ENCODE measurements around the gene CCDC92.
A peak's percentile ranks its signal among the peaks of the same experiment; 100 is the strongest.

The CCDC92 gene

GRCh38 chr12:123976227-123976826, 3.7 kb upstream of the CCDC92 start:
- DNase-seq (ENCODE audit: low read depth) = no peak

DNA sequence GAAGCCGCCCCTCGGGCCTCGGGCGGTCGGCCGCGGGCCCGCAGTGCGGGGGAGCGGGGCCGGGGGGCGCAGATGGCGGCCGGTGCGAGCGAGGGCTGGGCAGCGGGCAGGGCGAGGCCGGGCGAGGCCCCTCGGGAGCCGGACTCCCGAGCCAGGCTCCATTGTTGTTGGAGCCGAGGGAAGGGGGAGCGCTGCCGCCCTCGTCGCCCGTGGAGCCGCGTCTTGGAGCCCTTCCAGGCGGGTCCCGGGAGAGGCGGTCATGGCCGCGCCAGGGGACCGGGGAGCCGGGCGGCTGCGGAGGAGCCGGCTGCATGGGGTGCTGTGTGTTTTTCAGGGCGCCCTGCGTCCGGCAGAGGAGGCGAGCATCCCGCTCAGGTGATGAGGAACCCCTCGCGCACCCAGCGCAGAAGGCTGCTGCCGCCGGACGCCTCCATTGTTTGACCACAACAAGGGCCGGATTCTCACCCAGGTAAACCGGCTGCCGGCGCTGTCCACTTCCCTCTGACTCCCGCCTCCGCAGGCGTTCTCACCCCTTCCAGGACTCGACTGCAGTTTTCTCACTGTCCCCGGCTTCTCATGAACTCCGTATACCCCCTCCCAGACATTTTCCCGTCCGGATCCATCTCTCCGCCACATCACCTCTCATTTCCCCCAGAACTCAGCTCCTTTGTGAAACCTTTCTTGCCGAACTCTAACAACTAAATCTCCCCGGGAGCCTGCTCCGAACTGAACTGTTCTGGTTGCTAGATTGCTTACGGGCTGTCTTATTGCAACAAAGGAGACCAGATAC, 1.1 kb upstream of the CCDC92 start:
- DNase-seq (ENCODE audit: low read depth) = peak; percentile 6

DNA sequence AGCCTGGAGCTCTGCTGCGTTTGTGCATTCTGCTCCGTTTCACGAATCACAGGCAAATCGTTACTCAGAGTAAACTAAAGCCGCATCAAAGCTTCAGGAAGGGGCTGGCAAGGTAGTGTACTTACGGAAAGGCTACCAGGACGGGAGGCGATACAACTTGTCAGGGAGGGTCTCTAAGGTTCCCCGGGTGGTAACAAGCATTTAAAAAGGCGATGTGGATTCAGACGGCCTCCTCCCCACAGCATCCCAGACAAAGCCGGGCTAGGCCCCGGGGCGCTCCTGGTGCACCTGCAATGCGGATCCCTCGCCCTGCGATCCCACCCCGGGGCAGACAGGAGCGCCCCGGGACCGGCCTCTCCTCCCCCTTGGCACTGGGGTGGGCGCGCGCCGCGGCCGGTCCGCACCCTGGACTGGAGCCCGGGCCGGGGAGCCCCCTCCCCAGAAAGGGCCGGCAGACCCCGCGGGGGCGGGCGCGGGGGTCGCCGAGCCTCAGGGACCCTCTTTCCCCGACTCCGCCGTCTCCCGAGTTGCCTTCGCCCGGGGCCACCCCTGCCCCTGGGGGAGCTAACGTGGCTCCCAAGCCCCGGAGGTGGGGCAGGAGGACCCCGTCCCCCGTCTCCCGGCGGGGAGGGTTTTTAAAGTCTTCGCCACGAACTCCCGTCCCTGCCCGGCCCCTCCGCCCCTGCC, 718 bp downstream of the CCDC92 start:
- DNase-seq (ENCODE audit: low read depth) = peak; percentile 1

DNA sequence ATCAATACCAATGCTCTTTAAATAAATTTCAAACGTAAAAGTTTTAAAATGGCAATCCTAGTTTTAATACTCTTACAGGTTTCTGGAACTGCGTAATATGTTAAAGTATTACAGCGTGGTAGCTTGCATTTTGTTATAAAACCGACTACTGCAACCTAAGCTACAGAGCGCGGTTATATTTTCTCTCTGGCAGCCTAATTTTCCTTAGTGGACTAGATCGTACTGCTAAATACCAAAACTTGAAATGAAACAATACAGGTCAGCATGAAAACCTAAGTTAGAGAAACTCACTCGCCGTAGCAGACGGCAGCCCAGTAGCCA, 1.2 kb downstream of the CCDC92 start:
- no peak for DNase-seq (ENCODE audit: low read depth)

GRCh38 chr12:123967121-123967586, 5.5 kb downstream of the CCDC92 start:
- DNase-seq (ENCODE audit: low read depth) = no peak

GRCh38 chr12:123966596-123966995, 6.0 kb downstream of the CCDC92 start:
- DNase-seq (ENCODE audit: low read depth) = no peak

DNA sequence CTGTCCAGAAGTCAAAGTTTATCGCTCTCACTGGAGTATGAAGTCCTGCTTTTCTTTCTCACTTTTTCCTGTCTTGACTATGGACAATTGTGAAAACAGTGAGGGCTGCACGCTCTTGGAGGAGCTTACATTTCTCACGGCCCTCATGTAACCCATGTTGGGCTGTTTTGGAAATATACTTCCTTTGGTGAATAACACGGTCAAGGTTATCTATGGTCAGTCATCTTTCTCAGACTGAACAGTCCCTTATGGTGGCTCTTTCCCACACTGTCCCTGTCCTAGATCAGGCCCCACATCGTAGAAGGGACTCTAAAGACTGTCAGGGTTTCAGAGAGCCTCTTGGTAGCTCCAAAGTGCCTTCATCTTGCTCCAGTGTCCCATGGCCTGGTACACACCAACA, 7.2 kb downstream of the CCDC92 start:
- no peak for DNase-seq (ENCODE audit: low read depth)

- no peak for DNase-seq (ENCODE audit: low read depth)
Observed at GRCh38 chr12:123963821-123964220, 8.8 kb downstream of the CCDC92 start.

DNA sequence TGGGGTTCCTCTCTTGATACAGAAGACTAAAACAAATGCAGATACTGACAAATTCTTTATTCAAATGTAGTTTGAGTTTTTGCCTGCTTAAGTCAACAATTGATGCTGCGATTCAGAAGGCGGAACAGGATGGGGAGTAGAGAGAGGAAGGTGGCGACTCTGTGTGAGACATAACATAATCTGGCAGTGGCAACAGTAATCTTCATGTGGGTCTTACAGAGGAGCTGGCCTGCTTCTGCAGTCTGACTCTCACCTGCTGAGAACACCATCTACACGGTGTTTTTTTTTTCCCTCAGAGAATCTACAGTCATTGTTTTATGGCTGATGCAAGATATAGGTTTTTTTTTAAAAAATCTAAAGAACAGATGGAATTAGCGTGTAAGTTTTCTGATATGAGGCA, 10.1 kb downstream of the CCDC92 start:
- no peak for DNase-seq (ENCODE audit: low read depth)

- no peak for DNase-seq (ENCODE audit: low read depth)
Observed at GRCh38 chr12:123961585-123962345, 10.9 kb downstream of the CCDC92 start.

DNA sequence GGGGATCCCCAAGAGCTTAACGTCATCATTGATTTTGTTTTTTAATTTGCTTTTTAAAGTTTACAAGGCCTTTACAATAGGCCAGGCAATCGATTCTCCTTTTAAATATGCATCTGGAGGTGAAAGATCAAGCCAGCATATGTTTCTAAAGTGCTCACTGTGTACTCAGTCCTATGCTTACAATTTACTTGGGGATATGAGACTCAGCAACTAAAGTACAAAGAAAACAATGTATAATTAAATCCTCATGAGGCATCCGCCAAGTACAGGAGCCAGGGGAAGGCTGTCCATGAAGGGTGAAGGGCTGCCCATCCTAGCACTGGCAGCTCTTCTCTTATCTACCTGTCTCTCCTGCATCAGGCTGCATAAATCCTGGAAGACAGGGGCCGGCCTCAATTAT, 11.8 kb downstream of the CCDC92 start:
- no peak for DNase-seq (ENCODE audit: low read depth)

- no peak for DNase-seq (ENCODE audit: low read depth)
Observed at GRCh38 chr12:123960029-123960735, 12.4 kb downstream of the CCDC92 start.

GRCh38 chr12:123958876-123959275, 13.8 kb downstream of the CCDC92 start:
- DNase-seq (ENCODE audit: low read depth) = no peak

DNA sequence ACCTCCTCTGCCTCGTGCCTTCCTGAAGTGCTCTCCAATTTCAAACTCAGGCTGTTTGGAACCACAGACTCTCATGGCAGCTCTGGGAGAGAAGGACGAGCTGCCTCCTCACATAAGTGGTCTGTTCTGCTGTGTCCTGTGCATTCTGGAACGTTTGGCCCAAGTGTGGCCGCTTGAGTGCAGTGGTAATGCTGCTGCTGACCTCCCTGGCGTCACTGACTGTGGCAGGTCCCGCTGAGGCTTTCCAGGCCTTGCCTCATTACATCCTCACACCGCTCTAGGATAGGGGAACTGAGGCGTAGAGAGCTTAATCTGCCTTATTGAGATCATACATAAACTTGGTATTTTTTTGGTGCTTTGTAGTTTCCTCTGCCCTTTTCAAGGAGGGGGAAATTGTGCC, 14.2 kb downstream of the CCDC92 start:
- DNase-seq (ENCODE audit: low read depth) = no peak

DNA sequence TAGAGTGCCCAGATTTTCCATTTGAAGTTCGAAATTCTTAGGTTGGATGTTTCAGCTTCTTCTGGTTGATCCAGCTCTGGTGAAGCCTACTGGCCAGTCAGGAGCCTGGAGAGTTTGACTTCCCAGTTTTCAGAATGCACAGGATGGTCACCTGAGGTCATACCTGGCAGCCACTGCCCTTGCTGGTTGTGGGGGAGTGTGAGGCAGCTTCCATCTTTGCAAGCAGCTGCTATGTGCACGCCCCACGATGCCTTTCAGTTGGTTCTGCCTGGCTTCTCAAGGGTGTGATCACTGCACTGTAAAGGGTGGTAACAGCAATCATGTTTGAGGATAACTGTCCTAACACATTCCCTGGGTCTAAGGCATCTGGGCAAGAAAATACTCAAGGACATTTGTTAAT, 15.4 kb downstream of the CCDC92 start:
- DNase-seq (ENCODE audit: low read depth) = no peak

DNA sequence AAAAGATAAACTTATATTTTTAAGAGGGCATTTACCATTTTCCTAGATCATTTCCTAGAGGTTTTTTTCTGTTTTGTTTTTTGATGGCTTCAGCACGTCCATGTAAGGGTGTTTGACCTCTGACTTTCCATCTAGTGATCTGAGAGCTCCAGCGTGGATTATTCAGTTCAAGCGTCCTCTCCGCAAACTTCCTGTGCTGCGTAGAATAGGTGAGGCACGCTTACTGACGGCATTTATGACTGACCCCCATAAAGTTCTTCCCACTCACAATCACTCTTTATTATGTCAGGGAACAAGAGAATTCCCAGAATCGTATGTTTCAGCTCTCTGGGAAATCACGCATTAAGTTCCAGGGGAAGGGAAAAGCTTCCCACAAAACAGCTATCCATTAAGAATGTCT, 16.4 kb downstream of the CCDC92 start:
- DNase-seq (ENCODE audit: low read depth) = no peak

DNA sequence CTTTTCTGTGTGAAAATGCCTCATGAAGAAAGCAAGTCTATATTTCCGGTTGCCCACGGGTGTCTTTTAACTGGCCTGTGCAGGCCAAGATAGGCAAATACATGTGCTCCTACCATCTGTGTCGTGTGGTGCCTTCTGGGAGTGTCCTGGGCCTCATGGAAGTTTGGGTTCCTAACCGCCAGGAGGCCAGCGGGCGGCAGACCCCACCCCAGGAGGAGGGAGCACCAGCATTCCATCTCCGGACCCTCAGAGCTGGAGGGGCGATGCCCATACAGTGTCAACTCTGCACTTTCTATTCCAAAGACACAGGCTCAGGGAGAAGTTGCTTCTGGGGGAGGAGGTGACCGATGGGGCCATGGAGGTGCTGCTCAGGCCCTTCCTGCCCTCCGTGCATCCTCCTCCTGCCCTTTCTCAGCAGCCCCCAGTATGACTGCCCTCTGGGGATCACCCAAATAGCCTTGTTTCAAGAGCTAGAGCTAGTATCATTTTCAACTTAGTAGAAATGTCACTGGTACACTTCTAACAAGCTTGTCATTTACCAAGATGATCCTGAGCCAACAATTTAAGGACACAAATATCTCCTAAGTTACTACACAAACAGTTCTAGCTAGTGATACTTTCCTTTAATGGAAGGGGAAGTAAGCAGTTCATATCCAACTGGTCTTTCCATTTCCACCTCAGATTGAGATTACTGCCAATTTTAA, 17.8 kb downstream of the CCDC92 start:
- no peak for DNase-seq (ENCODE audit: low read depth)

DNA sequence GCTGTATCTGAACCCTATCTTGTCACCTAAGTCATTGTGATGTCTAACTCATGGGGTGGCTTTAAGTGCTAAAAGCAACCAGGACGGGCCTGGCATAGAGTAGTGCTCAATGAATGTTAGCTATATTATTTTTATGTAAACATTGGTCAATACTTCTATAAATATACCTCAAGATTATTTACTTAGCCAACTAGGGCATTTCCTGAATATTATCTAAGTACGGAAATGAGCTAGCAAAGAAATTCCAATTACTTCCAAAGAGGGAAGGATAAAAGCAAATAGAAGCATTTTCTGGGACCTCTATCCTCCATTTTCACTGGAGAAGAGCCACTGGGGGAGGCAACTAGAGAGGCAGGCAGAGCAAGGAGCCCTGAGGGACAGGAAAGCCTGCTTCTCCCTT, 20.6 kb downstream of the CCDC92 start:
- DNase-seq (ENCODE audit: low read depth) = no peak

DNA sequence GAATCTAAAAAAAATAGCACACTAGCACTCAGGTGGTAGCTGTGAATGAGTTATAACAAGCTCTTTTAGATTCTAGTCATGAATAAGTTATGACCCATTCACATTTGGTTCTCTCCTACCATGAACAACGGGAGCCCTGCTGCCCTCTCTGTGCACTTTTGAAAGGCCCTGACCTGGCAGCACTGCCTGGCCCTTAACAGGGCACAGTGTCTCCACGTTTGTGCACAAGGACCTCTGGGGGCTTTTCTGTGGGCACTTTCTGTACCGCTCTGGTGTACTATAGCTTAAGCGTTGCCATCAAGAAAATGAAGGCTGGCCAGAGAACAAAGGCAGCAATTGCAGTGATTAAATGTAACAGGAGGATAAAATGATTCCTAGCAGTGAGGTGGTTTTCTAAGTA, 21.2 kb downstream of the CCDC92 start:
- DNase-seq (ENCODE audit: low read depth) = no peak

- no peak for DNase-seq (ENCODE audit: low read depth)
Observed at GRCh38 chr12:123950476-123951349, 21.9 kb downstream of the CCDC92 start.
